ENCODE results near the gene GXYLT2.

GXYLT2 gene

DNA sequence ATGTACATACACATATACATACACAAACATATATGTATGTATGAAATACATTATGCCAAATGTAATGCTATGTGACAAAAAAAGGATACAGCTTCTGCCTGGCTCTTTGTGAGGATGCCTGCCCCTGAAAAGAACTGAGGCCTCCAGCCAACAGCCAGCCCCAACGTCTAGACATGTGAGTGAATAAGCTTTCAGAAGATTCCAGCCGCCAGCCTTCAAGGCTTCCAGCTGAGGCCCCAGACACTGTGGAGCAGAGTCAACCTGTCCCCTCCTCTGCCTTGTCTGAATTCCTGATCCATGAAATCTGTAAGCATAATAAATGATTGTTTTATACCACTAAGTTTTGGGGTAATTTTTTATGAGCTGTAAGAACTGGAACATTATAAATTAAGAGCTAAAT lies 24.7 kb downstream of the GXYLT2 start:
- Histone ChIP-seq H4K20me1 (ENCODE audit: insufficient read depth, low read length) (peaks cover 2% of the 10 kb centered on the region; the same call in 1 of the 2 replicates), H3K27ac (ENCODE audit: low read length) (no peak overlapping the region), H3K9ac (ENCODE audit: low read depth, low read length) (no peak overlapping the region), H3K4me1 (ENCODE audit: insufficient read depth, low read length) (no peaks in the 10 kb centered on the region), H3K4me3 (ENCODE audit: low read depth in 1 of 2, low read length in 2 of 2) (no peak overlapping the region), H3K36me3 (ENCODE audit: insufficient read depth, low read length) (peaks cover 63% of the 10 kb centered on the region), H3K27me3 (ENCODE audit: insufficient read depth, low read length, poor library complexity) (no peaks in the 10 kb centered on the region), H3K9me3 (ENCODE audit: insufficient read depth, low read length, severe bottlenecking) (no peaks in the 10 kb centered on the region), H3K79me2 (ENCODE audit: insufficient read depth, low read length) (peaks cover 48% of the 10 kb centered on the region), H2AFZ (ENCODE audit: low read depth, low read length) (no peak overlapping the region), H3K4me2 (ENCODE audit: insufficient read depth, low read length) (no peak overlapping the region)
- no peak for ATAC-seq (ENCODE audit: insufficient read depth, low read depth)
- DNase-seq: no peak
- TF ChIP-seq, protein P1, sequence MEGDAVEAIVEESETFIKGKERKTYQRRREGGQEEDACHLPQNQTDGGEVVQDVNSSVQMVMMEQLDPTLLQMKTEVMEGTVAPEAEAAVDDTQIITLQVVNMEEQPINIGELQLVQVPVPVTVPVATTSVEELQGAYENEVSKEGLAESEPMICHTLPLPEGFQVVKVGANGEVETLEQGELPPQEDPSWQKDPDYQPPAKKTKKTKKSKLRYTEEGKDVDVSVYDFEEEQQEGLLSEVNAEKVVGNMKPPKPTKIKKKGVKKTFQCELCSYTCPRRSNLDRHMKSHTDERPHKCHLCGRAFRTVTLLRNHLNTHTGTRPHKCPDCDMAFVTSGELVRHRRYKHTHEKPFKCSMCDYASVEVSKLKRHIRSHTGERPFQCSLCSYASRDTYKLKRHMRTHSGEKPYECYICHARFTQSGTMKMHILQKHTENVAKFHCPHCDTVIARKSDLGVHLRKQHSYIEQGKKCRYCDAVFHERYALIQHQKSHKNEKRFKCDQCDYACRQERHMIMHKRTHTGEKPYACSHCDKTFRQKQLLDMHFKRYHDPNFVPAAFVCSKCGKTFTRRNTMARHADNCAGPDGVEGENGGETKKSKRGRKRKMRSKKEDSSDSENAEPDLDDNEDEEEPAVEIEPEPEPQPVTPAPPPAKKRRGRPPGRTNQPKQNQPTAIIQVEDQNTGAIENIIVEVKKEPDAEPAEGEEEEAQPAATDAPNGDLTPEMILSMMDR (IDR thresholded peaks at IDR 0.05; ENCODE audit: borderline replicate concordance, extremely low read depth, low read length, poor library complexity, severe bottlenecking): no peak
- TF ChIP-seq EZH2 (IDR thresholded peaks at IDR 0.05; ENCODE audit: borderline replicate concordance, low read depth, low read length, severe bottlenecking): no peak

- H3K79me2 ChIP-seq (ENCODE audit: insufficient read depth, low read length): peaks cover 50% of the 10 kb centered on the region
- no peaks in the 10 kb centered on the region; the same call in 1 of the 2 replicates for H4K20me1 ChIP-seq (ENCODE audit: insufficient read depth, low read length)
- ATAC-seq (ENCODE audit: insufficient read depth, low read depth): peak; percentile 60
- TF ChIP-seq, protein P1 (IDR thresholded peaks at IDR 0.05; ENCODE audit: borderline replicate concordance, extremely low read depth, low read length, poor library complexity, severe bottlenecking): no peak
- TF ChIP-seq EZH2 (IDR thresholded peaks at IDR 0.05; ENCODE audit: borderline replicate concordance, low read depth, low read length, severe bottlenecking): no peak
- H3K27ac ChIP-seq (ENCODE audit: low read length): no peak overlapping the region
- peaks cover 57% of the 10 kb centered on the region for H3K36me3 ChIP-seq (ENCODE audit: insufficient read depth, low read length)
- H3K9ac ChIP-seq (ENCODE audit: low read depth, low read length): no peak overlapping the region
- no peak overlapping the region for H2AFZ ChIP-seq (ENCODE audit: low read depth, low read length)
- H3K9me3 ChIP-seq (ENCODE audit: insufficient read depth, low read length, severe bottlenecking): no peaks in the 10 kb centered on the region
- H3K4me3 ChIP-seq (ENCODE audit: low read depth in 1 of 2, low read length in 2 of 2): no peak overlapping the region
- no peak overlapping the region for H3K4me2 ChIP-seq (ENCODE audit: insufficient read depth, low read length)
- DNase-seq: peak; percentile 20
- H3K27me3 ChIP-seq (ENCODE audit: insufficient read depth, low read length, poor library complexity): no peaks in the 10 kb centered on the region
- no peaks in the 10 kb centered on the region for H3K4me1 ChIP-seq (ENCODE audit: insufficient read depth, low read length)
These were observed 26.5 kb downstream of the GXYLT2 start for GRCh38 chr3:72914383-72914782.

GRCh38 chr3:72916250-72916649 lies 28.4 kb downstream of the GXYLT2 start:
- Histone ChIP-seq H4K20me1 (ENCODE audit: insufficient read depth, low read length) (no peaks in the 10 kb centered on the region; the same call in 1 of the 2 replicates), H2AFZ (ENCODE audit: low read depth, low read length) (no peak overlapping the region), H3K27me3 (ENCODE audit: insufficient read depth, low read length, poor library complexity) (no peaks in the 10 kb centered on the region), H3K9me3 (ENCODE audit: insufficient read depth, low read length, severe bottlenecking) (no peaks in the 10 kb centered on the region), H3K36me3 (ENCODE audit: insufficient read depth, low read length) (peaks cover 43% of the 10 kb centered on the region), H3K9ac (ENCODE audit: low read depth, low read length) (no peak overlapping the region), H3K4me3 (ENCODE audit: low read depth in 1 of 2, low read length in 2 of 2) (no peak overlapping the region), H3K4me2 (ENCODE audit: insufficient read depth, low read length) (no peak overlapping the region), H3K4me1 (ENCODE audit: insufficient read depth, low read length) (no peaks in the 10 kb centered on the region), H3K79me2 (ENCODE audit: insufficient read depth, low read length) (peaks cover 45% of the 10 kb centered on the region), H3K27ac (ENCODE audit: low read length) (no peak overlapping the region)
- ATAC-seq (ENCODE audit: insufficient read depth, low read depth) (no peak), DNase-seq (no peak)
- TF ChIP-seq EZH2 (IDR thresholded peaks at IDR 0.05; ENCODE audit: borderline replicate concordance, low read depth, low read length, severe bottlenecking): no peak
- TF ChIP-seq, protein P1 (IDR thresholded peaks at IDR 0.05; ENCODE audit: borderline replicate concordance, extremely low read depth, low read length, poor library complexity, severe bottlenecking): no peak

DNA sequence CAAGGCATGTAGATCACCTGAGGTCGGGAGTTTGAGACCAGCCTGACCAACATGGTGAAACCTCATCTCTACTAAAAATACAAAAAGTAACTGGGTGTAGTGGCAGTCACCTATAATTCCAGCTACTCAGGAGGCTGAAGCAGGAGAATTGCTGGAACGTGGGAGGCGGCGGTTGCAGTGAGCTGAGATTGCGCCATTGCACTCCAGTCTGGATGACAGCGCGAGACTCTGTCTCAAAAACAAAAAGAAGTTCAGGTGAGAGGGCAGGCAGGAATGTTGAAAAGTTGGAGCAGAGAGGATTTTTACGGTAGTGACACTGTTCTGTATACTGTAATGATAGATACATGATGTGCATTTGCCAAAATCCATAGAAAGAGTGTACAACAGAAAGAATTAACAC lies 31.7 kb downstream of the GXYLT2 start:
- H2AFZ ChIP-seq (ENCODE audit: low read depth, low read length): no peak overlapping the region

More for the DNA sequence above, 31.7 kb downstream of the GXYLT2 start:
- Histone ChIP-seq H3K4me1 (ENCODE audit: insufficient read depth, low read length) (no peaks in the 10 kb centered on the region), H3K4me2 (ENCODE audit: insufficient read depth, low read length) (no peak overlapping the region), H3K79me2 (ENCODE audit: insufficient read depth, low read length) (peaks cover 46% of the 10 kb centered on the region), H3K4me3 (ENCODE audit: low read depth in 1 of 2, low read length in 2 of 2) (no peak overlapping the region), H3K9ac (ENCODE audit: low read depth, low read length) (no peak overlapping the region), H4K20me1 (ENCODE audit: insufficient read depth, low read length) (no peaks in the 10 kb centered on the region; the same call in 1 of the 2 replicates), H3K27ac (ENCODE audit: low read length) (no peak overlapping the region), H3K27me3 (ENCODE audit: insufficient read depth, low read length, poor library complexity) (no peaks in the 10 kb centered on the region), H3K9me3 (ENCODE audit: insufficient read depth, low read length, severe bottlenecking) (no peaks in the 10 kb centered on the region), H3K36me3 (ENCODE audit: insufficient read depth, low read length) (peaks cover 59% of the 10 kb centered on the region)
- TF ChIP-seq, protein P1 (IDR thresholded peaks at IDR 0.05; ENCODE audit: borderline replicate concordance, extremely low read depth, low read length, poor library complexity, severe bottlenecking): no peak
- TF ChIP-seq EZH2 (IDR thresholded peaks at IDR 0.05; ENCODE audit: borderline replicate concordance, low read depth, low read length, severe bottlenecking): no peak
- DNase-seq (no peak), ATAC-seq (ENCODE audit: insufficient read depth, low read depth) (no peak)

All from DND-41 (cell line).